COR-L47 (cell line): ENCODE data around the gene MLLT10.

Experiments
- DNase-seq: peaks from one replicate; lab custom pipeline; 2025; lab: John Stamatoyannopoulos, UW

MLLT10 gene

DNA sequence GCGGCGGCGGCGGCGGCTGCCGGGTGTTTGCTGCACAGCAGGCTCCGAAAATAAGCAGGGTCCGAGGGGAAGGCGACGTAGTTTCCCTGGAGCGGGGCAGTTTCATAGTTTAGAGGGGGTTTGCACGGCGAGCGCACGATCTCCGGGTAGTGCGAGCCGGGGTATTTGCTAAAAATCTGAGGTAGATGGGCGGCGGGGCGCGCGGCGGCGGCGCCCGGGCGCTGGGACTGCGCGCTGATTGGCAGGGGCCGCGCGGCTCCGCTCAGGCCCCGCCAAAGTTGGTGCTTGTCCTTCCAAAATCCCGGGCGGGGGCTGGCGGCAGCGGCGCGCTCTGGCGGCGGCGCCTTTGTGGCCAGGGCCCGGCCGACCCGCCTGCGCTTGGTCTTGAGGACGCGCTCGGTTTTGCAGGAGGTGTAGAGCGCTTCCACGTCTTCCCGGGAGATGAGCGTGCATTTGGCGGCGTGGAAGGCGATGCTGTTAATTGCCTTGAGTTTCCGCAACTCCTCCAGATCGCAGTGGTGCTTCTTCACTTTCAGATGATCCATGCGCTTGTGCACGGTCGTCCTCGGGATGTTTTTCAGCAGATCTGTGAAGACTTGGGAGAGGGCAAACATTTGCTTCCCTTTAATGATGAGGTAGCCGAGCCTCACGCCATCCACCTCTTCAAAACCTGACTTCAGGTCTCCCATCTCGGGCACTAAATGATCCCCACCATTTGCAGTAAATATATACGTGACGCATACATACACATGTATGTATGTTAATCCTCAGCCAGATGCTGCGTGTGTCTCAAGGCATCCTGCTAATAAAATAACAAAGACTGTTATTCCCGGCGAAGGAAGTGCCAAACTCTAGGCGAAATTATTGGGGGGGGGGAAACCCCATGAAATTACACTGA, 16.6 kb upstream of the MLLT10 start:
- DNase-seq: peak; percentile 37

DNA sequence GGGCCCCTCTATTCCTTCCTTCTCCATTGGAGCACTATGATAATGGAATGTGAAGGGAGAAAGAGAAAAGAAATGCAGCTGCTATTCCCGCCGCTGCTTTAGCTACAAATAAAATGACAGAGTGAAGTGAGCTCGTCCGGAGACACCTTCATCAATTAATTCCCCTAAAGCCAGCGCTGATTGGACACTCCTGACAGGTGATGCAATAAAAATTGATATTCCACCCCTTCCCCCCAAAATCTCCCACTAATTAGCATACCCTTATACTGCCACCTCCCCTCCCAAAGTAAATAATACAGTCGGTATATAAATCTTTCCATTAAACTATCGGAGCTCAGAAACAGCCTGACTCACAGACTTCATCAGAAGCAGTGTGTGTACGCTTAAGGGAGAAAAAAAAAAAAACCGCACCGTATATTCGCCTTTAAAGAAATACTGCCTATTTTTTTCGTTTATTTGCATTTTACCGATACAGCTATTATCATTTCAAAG, 15.8 kb upstream of the MLLT10 start:
- peak; percentile 81 for DNase-seq

DNA sequence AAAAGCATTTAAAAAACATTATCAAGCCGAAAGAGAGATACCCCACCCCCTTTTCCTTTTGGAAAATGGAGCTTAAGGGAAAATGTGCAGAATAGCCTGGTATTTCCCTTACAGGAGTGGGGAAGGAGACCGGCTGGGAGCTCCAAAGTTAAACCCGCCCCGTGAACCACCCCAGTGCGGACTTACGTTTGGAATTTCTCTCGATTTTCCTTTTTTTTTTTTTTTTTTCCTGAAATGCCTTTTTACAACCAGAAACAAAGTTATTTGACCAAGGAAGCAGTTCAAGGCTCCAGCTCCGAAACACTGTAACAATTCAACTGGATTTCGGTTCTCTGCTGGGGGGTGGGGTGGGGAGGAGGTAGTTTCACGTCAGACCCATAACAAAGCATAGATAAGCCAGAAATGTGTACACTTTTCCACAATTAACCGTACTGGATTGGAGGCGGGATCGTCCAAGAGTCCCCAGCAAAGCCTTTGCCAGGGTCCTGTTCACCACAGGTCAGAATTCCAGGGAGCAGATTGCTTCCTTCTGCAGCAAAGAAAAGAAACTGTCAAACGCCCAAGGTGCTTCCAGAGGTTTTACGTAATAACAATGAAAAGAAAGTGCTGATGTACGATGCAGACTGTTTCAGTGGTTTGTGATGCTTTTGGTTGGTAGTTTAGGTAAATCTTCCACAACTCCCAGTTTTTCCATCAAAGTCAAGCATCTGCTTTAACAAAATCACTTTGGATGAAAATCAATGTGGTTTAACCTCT, 15.2 kb upstream of the MLLT10 start:
- no peak for DNase-seq

- DNase-seq: no peak
Observed at GRCh38 chr10:21519397-21519933, 14.6 kb upstream of the MLLT10 start.

DNA sequence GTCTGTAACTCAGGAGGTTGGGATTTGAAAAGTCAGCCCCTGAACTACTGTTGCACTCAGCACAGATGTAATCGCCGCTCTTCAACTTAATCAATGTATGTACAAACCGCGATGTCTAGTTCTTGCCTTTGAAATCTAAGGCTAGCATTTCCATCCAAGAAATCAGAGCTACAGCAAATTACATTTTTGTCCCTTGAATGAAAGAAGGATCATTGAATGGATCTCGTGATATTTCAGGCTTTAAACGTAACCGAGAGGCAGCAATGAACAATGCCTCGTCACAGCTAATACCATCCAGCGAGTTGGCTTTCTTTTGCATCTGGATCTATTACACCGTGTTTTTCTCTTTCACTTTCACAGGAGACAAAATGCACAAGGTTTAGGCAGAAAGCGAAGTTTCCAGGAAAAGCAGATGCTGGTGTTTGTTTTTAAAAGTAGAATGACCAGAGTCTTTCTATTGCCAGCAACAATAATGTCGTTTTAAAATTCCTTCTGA, 14.0 kb upstream of the MLLT10 start:
- DNase-seq: no peak

GRCh38 chr10:21520509-21520908, 13.5 kb upstream of the MLLT10 start:
- no peak for DNase-seq

- no peak for DNase-seq
Observed at GRCh38 chr10:21520949-21521348, 13.1 kb upstream of the MLLT10 start.

GRCh38 chr10:21521751-21522533, 12.1 kb upstream of the MLLT10 start:
- no peak for DNase-seq

GRCh38 chr10:21522631-21523406, 11.2 kb upstream of the MLLT10 start:
- DNase-seq: no peak

DNA sequence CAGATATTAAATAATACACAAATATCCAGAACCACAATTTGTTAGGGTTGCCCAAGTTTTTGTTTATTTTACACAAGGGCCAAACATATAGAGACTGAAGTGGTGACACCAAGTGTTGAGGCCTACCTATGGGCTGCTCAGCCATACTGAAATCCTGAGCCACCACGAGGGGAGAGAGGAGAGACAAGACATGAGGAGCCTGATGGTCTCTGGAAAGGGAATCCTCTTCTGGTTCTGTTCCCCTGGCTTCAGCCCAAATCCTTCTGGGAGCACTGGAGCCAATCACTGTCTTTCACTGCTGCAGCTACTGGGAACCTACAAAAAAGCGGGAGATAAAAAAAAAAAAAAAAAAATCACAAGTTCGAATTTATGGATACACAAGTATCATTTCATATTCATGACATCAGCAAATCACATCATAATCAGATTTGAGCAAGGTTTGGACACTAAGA, 10.4 kb upstream of the MLLT10 start:
- DNase-seq: peak; percentile 20

DNA sequence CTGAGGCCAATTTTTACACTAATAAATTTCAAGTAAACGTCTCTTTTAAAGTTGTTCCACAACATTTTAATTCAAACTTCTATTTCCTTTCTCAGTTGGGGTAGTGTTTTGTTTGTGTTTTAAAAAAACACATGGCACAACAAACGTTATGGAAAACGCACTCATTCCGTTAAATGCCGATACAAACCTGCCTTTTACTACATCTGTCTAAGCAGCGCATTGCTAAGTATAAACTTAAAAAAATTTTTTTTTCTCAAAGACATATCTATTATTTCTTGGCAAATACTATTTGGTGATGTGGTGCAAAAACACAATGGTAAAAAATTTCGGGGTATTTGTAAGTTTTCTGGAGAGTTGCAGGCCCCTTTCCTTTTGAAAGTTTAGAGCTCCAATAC, 9.9 kb upstream of the MLLT10 start:
- no peak for DNase-seq

DNA sequence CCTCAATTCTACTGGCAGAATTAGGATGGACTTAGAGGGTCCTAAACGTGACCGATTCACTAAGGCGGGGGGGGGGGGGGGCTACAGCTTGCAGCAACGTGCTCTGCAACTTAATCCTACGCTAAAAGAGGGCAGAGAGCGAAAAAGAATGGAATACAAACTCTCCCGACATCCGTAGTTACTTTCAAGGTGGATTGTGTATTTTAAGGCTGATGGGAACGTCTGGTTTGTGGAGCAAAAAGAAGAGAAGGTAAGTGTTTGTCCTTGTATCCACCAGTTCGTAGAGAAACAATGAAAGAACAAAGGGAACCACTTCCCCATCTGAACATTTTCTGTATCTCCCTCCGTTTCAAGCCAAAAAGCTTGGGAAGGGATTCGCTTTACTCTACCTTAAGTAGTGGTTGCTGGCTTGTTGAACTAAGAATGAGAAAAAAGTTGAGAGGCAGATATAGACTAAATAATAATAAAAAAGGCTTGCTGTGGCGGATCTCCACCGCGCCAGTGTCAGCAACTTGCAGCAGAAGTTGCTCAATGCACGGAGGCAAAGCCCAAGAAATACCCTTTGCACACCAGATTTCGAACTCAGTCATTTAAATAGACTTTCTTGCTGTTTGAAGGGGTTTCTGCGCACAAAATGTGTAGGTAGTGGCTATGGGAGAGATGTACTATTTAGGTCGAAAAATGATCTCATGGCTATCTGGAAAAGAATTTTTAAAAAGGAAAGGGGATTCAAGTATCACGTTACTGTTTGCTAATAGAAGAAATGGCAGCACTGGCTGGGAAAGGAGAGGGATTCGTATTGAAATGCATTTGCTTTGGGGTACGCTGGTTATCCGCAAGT, 9.3 kb upstream of the MLLT10 start:
- DNase-seq: no peak

DNA sequence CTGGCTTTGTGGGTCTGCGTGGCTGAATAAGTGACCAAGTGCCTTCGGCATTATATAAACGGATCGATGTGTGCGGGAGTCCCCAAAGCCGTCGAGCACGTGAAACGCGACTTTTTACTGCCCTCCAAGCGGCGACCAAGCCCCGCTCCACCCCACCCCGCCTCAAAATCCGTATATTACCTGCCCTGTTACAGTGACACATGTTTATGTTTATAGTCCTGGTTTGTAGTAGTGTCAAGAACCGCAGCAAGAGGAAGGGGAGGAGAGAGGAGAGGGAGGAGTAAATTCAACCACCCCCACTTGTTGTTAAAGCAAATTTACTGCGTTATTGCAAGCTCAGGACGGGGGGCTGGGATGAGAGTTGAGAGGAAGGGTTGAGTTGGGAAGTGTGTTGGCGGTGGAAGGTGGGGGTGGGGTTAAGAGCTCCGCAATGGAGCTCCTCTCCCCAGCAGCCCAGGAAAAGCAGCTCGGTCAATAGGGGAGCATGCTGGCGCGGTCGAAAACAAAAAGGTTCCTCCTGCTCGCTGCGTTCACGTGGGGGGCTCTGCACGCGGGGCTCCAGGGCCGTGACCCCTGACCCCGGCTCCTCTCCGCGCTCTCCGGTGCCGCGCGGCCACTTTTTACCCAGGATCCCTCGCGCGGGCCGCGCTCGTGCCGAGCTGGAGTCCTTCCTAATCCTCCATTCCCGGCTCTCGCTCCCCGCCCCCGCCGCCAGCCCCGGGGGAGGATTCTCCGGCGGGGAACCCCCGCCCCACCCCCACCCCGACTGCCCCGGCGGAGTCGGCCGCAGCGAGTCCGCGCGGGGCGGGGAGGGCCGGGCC, 8.5 kb upstream of the MLLT10 start, which contains the start of gene SKIDA1:
TSS of gene SKIDA1 (minus strand) at position 316 of the 821 bp plus-strand sequence. CDS start 7,860 bp downstream, outside the sequence.
- peak; percentile 83 for DNase-seq

GRCh38 chr10:21526188-21526859, 7.7 kb upstream of the MLLT10 start:
- peak; percentile 76 for DNase-seq

DNA sequence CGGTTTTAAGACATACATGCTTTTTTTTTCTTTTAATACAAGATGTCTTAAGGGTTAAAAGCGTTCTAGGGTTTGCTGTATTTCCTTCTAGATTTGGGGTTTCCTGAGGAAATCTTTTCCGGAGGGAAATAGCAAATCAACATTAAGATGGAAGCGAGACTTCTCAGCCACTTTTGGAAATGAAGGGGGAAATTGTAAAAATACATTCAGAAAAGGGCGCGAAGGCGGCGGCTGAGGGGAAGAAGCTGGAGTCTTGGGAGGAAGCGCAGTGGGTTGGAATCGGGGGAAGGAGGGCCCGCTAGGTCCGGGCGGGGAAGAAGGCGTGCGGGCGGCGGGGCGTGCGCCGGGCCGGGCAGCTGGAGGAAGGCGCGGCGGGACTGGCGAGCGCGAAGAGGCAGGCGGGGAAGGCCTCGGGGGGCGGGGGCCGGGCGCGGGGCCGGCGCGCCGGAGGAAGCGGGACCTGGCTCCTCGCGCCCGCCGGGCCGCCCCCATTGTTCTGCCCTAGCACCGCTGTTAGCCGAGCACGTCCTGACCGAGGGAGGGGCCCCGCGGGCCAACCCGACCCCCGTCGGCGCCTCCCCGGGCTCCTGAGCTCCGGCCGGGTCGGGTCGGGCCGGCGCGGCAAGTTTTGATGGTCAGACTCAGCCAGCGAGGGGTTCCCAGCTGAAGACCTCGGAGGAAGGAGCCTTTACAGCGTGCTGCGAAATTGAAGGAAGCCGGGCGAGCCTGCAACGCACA, 7.0 kb upstream of the MLLT10 start:
- DNase-seq: no peak

DNA sequence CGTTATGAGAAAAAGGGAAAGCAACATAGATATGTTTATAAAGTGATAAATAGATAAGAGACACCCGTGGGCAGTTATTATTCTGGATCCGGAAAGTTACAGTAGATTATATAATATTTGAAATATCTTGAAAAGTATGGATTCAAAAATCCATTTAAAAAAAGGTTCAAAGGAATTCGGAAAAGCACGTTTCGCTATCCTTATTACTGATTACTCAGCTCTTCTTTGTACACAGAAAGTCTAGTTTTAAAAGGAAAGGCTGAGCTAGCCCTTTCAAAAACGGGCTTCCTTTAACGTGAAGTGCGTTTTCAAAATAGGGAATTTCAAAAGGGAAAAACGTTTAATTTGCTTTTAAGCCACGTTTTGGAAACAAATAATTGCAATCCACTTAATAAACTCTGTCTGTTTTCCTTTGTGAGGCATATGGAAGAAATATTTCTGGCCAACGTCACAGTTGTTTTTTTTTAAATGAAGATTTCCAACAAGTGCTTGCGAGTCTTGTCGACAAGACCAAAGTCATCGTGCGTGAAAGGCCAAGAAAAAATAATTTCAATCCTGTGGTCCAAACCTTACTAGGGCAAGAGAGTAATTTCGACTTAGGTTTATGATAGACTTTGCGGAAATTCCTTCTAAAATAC, 6.3 kb upstream of the MLLT10 start:
- DNase-seq: no peak
